ENCODE measurements around the gene AKAP8. TPM values are rescaled to one million over a fixed set of nuclear protein-coding genes. Genes with fewer than 3 reads are reported as not detected.

Gene AKAP8
- total RNA-seq, 1 experiment from 2014 or later: 28.0 TPM

Other genes with a start within 250 kb of the AKAP8 start
- gene NOTCH3, start 178.8 kb downstream of the AKAP8 start, total RNA-seq (2014; rRNA removed): 10.3 and 13.8 TPM in 2 replicates
- gene EPHX3, start 147.3 kb downstream of the AKAP8 start, total RNA-seq (2014; rRNA removed): not detected in 2 replicates
- gene BRD4, start 47.2 kb downstream of the AKAP8 start, total RNA-seq (2014; rRNA removed): 15.6 and 18.3 TPM in 2 replicates
- gene AKAP8L, start 39.2 kb upstream of the AKAP8 start, total RNA-seq (2014; rRNA removed): 54.1 TPM in 2 replicates
- gene WIZ, start 70.2 kb upstream of the AKAP8 start, total RNA-seq (2014; rRNA removed): 21.5 and 25.9 TPM in 2 replicates
- gene RASAL3, start 84.8 kb upstream of the AKAP8 start, total RNA-seq (2014; rRNA removed): 0.06 TPM in 1 of 2 replicates, not detected in the other
- gene PGLYRP2, start 99.7 kb upstream of the AKAP8 start, total RNA-seq (2014; rRNA removed): not detected in 2 replicates
- not detected in 2 replicates for gene CYP4F22, start 128.7 kb upstream of the AKAP8 start, total RNA-seq (2014; rRNA removed)
- gene CYP4F8, start 235.4 kb upstream of the AKAP8 start, total RNA-seq (2014; rRNA removed): not detected in 2 replicates

Measured in LHCN-M2 (cell line).